ENCODE results near the gene LARGE1.
A peak's percentile ranks its signal among the peaks of the same experiment; 100 is the strongest.

LARGE1 gene

DNA sequence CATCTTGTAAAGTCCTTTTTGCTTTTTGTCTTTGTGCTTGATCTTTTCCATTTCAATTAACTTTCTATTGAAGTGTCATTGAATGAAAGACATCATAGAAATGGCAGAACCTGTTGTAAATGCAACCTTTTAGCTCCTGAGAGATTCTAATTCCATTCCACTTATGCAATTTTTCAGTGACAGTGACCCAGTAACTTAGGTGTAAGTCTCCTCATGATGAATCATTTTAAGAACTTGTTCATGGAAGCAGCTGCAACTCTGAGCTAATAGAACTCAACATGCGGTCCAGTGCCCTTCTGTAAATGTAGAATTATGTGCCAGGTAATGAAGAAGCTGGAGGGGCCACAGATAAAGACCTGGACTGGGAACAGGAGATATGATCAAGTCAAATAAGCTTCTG lies 463.8 kb downstream of the LARGE1 start:
- DNase-seq: no peak

DNA sequence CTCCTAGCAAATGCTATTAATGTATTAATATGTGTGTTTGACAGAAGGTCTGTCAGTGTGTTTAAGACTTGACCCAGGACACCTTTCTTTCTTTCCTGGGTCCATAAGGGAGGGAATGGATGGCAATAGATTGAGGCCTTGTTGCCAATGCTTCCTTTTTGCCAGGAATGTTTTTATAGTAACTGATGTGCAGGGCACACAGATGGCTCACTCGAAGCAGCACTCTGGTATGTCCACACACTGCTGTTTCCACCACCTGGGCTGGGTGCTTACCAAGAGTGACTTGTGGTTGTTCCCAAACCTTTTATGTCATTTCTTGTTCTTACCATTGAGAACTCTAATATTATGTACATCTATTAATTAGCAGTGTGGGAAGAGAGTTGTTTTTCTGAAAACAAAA lies 465.2 kb downstream of the LARGE1 start:
- DNase-seq: no peak

DNA sequence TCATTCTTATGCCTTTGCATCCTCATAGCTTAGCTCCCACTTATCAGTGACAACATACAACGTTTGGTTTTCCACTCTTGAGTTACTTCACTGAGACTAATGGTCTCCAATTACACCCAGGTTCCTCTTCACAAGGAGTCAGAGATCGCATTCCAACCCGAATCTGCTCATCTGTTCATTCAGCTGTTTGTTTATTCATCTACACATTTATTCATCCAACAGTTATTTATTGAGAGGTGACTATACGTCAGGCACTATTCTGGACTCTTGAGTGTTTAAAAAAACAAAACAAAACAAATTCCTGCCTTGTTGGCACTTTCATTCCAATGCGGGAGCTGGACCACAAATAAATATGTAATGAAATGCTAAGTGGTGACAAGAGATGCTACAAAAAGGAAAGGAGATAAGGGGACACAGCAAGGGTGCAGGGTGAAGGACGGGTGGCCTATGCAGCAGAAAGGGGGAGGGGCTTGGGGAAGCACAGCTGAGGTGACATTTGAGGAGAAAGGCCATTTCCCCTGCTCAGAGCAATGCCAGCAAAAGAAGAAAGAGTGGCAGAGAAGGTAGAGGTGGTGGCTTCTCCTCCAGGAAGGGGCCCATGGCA lies 468.3 kb downstream of the LARGE1 start:
- DNase-seq: no peak

DNA sequence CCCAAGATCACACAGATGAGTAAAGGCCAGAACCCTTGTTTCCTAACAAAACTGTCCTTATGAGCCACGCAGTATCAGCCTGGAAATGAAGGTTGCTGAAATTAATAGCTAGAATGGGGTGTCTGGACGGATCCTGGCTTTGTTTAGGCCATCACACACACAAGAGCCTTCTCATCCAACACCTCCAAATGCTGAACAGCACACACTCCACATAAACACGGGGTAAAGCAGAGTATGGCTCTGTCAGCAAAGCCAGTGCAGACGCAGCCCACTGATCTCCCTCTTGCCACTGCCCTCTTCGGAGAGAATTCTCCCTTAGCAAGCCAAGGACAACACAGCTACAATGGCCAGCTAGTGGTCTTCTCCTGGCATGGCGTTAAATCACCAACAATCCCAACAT lies 469.5 kb downstream of the LARGE1 start:
- DNase-seq: no peak

DNA sequence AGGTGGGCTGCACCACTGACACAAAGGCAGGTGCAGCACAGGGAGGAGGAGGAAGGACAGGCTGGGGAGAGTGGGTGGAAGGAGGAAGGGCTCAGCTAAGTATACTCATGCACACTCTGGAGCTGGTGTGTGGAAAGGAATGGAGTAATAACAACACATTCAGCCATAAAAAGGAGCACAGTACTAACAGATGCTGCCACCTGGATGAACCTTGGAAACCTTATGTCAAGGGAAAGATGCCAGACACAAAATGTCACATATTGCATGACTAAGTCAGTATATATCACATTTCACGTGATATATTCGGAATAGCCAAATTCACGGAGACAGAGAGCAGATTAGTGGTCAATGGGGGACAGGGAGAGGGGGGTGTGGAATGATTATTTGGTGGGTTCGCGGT lies 472.5 kb downstream of the LARGE1 start:
- peak; percentile 14 for DNase-seq

DNA sequence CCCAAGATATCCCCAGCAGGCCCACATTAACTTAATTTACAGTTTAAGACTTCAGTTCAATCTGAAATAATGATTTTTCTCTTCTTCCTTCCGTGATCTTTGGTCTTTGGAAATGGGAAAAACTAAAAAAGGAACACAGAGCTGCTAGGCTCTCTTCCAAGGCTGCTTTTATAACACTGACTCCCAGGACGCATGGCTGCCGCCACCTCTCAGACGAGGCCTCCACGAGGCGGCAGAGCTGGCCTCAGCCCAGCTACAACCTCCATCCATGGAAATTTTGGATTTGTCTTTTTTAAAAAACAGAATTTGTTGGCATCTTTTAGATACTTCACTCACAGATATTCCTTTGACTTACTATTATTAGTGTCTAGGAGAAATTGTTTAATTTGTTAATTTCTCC lies 476.6 kb downstream of the LARGE1 start:
- DNase-seq: no peak

DNA sequence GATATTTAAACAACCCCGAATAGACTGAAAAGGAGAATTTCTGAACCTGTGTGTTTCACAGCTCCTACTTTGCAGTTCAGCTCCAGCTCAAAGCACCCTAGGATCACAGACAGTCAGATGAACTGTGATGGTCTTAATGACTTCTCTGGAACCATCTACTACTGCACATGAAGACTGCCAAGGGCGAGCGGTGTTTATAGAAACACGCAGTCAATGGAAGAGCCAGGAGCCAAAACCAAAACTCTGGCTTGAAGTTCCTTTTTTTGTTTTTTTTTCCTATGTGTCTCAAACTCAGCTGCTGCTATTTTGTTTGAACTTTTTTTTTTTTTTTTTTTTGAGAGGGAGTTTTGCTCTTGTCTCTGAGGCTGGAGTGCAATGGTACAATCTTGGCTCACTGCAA lies 479.5 kb downstream of the LARGE1 start:
- no peak for DNase-seq

DNA sequence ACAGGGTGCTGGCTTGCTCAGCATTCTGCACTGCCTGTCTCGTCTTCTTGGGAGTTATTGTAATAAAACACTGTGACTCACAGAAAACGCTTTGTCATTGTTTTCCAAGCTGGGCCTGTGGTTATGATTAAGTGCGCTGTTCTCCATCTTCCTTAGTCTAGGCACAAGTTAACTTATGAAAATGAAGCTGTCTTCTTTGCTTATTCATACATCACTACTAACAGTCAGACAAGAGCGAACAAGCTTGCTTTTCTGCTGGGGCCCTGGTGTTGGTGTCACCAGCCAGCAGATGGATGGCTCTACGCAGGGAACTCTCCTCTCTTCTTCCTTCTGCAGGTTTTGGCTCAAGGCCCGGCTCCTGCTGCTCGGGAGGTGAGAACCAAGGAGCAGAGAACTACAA lies 482.0 kb downstream of the LARGE1 start:
- peak; percentile 37 for DNase-seq

DNA sequence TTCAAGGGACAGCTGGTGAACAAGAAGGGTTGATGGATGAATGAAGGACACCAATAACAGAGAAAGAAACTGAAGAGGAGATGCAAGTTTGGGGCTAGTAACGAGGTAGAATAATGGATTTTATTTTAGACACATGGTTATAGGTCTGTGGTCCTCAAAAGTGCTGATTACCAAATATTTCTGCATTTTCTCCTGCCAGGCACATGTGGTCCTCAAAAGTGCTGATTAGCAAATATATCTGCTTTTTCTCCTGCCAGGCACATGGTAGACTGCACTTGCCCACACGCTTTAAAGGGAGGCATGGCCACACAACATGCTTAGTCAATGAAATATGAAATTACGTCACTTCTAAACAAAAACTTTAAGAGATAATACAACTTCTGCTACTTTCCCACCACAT lies 489.0 kb downstream of the LARGE1 start:
- no peak for DNase-seq

DNA sequence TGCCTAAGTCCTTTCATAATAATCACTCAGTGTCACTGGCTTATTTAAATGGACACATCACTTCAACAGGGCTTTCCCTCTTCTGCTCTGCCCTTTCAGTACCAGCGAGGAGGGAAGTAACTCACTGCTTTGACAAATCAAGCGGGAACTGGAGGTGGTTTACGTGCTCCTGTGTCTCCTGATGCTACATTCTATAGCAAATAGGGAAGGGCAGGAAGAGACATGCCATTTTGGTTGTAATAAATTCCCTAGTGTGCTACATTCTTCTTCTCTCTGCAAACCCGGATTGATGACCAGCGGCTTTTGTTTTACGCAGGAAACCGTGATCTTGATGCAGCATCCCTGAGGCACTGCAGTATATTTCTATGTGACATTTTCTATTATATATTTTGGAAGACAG lies 491.0 kb downstream of the LARGE1 start:
- DNase-seq: no peak

DNA sequence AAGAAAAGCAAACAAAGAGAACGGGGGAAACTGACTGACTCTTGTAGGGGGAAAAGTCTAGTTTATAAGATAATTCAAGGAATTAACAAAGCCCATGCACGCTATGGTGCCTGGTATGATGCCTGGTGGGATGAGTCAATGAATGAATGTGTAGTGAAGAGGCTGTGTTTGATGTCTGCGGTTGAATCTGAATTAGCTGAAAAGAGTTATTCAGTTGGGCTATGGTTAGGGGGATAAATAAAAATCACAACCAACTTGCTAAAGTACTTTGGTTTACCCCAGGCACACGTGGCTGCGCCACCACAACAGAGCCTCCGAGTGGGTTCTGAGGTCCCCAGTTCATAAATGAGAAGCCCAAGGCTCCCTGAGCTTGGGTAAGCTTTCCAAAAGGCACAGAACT lies 492.8 kb downstream of the LARGE1 start:
- DNase-seq: no peak

DNA sequence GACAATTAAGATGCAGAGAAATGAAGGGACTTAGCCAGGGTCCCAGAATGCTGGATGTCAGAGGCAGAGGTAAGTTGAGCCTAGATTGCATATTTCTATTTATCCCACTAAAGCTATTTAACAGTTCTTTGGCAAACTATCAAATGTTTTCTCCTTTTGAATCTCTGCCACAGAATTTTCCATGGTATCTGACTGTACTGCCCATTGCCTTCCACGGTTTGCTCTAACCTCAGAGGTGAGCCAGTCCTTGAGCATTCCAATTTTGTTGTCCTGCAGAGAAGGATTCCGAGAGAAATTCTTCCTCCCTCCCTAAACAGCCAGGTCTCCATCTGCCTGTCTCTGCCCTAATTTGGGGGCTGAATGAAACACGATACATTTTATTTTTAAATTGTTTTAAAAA lies 493.8 kb downstream of the LARGE1 start:
- no peak for DNase-seq

DNA sequence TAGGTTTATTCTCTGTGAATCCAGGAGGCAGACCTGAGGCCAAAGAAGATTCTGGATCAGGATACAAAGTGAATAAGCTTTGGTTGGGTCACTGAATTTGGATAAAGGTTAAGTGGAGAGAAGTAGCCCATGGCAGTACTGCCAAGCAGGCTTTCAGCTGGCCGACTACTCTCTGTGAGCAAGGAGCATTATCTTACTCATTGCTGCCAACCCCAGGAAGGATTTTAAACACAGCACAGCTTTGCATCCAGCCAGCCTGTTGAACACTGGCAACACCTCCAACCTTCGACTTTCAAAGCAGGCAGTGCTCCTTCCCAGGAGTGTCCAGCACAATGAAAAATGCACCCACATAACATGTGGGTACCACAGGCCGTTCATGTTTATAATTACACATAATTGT lies 498.4 kb downstream of the LARGE1 start:
- DNase-seq: no peak

DNA sequence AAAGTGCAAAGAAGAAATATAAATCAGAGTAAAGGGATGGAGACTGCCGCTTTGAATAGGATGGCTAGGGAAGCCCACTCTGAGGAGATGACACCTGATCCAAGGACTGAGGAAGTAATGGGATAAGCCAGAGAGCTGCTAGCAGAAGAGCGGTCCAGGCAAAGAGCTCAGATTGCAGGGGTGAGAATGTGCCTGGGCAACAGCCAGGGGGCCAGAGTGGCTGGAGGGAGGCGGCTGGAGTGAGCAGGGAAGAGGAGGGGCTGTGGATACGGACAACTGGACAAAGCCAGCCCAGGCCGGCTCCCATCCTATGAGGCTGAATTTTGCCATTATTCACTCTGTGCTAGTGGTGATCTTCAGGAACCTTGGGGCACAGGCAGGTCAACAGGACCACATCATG lies 501.8 kb downstream of the LARGE1 start:
- no peak for DNase-seq

DNA sequence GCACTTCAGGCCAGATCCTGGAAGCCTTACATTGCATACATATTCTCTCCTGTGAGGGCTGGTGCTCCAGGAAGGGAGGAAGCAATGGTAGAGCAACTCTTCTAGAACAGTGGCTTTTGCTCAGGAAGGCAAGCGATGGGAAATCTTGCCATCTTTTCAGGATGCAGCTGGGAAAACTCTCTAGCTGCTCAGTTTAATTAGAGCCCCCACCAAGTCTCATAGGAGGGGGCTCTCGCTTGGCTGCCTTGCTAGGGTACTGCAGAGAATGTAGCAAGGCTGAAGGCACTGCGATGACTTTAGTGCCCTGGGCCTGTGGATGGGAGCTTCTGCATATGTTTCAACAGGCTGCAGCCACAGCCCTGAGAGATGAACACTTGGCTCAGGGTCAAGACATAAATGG lies 504.9 kb downstream of the LARGE1 start:
- DNase-seq: no peak

DNA sequence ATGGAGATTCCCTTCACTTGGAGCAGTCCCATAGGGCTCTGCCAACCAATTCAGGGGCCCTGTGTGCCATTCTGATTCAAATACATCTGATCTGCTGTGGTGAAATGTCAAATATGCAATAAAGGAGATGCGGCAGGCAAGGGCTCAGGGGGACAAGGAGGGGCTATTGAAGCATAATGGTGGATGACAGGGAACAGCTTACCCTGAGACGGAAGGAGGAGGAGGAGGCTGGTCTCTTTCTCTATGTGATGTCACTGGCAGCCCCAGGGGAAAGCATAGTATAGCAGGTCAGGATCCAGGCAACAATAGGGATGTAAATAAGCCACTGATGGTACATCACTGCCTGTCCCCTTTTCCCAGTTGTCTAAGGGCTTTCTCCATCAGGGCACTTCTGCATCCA lies 511.2 kb downstream of the LARGE1 start:
- DNase-seq: no peak

DNA sequence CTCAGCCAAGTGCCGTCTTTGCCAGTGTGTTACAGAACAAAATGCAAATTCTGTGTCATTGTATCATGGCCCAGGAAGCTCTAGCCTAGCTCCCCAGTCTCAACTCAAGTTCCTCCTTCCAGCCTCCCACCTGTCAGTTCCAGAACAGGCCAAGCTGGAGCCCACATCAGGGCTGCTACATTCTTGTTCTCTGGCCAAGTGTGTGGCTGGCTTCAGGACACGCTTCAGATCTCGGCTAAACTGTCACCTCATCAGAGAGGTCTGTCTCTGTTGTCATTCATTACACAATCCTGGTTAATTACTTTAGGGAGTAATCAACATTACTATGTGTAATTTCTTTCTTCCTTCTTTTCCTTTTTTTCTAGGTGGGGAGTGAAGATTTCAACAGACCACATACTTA lies 515.1 kb downstream of the LARGE1 start:
- no peak for DNase-seq

DNA sequence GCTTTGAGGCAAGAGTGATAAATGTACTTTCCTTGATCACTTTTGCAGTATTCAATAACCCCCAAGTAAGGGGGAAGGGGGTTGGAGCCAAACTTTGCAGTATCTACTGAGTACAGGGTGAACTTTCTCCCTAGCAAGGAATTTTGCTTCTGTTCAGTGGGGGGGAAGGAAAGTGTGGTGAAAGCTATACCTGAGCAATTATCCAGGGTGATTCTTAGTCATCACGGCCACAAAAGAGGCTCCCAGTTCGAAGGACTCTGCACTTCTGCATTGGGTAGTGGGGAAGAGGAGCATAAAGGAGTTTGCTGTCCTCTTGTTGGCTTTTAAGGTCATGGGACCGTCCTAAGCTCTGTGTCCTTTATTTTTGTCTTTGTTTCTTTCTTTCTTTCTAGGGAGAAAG lies 515.6 kb downstream of the LARGE1 start:
- no peak for DNase-seq

DNA sequence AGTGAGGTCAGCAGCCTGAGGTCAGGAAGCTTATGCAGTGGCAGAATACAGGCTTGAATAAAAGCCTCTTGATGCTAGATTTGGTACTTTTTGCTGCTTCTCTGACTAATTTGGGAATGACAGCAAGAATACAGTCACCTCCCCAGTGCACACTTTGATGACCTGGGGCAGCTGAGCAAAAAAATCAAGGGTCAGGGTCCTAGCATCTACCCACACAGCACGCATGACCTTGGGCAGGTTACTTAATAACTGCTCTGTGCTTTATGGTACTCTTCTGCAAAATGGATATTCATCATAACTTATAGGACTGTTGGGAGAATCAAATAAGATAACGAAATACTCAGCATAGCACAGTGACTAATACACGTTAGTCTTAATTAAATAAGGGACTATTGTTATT lies 518.0 kb downstream of the LARGE1 start:
- no peak for DNase-seq

DNA sequence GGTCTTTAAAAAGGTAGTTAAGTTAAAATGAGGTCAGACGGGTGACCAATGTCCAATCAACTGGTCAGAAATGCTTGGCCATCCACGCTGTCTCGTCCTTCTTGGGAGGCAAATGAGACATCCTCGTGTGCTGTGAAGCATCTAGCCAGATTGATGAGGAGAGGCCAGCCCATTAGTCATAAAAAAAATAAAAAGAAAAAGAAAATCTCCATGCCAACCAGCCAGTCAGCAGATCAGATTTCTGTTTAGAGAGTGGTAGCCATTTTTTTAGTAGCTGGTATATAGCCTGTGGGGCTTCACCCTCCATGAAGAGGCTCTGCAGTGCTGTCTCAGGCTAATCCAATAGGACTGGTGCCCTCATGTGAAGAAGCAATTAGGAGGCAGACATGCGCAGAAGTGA lies 519.0 kb downstream of the LARGE1 start:
- no peak for DNase-seq

DNA sequence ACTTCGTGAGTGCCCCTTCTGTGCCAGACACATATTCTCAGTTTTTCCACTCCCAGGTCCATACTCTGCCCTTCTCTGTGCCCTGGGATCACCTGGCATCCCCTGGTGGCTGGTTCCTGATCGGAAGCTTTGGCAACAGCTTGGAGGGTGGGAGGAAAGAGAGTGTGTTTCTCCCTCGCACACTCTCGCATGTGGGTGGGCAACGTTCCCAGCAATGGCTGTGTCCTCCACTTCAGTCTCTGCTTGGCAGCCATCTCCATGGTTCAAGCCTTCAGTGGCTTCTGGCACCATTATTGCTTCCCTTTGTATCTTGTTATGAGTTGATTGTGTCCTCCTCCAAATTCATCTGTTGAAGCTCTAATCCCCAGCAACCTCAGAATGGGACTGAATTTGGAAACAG lies 519.4 kb downstream of the LARGE1 start:
- DNase-seq: no peak

DNA sequence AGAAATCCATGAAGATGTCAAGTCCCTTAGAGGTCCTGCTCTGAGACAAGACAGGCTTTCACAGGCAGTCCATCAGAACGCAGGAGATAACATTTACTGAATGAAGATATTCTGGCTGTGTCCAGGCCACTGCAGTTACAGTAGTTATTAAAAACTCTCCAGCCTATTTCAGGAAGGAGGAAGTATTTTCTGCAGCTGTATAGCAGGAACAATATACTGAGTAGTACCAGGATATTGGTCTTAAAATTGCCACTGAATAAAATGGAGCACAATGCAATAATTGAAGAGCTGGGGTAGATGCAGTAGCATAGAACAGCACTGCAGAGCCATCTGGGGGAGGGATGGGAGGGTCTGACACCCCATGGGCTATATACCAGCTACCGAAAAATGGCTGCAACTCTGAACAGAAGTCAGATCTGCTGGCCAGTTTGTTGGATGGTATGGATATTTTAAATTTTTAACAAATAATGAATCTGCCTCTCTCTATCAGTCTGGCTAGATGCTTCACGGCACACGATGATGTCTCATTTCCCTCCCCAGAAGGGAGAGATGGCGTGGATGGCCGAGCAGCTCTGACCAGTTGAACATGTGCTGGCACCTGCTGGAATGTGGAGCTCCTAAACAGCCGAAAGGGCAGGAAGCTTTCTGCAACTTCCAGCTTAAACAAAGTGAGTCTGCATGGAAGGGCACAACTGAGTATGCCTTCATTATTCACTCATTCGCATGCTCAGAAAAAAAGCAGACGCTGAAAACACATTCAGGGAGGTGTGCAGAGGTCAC lies 520.0 kb downstream of the LARGE1 start:
- no peak for DNase-seq

DNA sequence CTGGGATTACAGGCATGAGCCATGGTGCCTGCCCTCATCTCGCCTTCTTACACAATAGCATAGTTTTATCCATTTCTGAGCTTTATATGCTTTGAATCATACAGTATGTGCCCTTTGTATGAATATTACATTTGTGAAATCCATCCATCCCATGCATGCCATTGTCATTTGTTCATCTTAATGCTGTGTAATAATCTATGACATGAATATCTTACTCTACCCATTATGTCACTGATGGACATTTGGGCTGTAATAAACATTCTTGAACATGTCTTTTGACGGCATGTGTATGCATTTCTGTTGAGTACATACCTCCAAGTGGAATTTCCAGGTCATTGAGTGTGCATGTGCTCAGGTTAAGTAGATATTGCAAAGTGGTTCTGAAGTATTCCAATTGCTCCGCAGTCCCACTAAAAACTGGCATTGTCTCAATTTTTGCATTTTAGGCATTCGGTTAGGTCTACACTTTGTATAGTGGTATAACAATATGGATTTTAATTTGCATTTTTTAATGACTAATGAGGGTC lies 522.8 kb downstream of the LARGE1 start:
- no peak for DNase-seq

DNA sequence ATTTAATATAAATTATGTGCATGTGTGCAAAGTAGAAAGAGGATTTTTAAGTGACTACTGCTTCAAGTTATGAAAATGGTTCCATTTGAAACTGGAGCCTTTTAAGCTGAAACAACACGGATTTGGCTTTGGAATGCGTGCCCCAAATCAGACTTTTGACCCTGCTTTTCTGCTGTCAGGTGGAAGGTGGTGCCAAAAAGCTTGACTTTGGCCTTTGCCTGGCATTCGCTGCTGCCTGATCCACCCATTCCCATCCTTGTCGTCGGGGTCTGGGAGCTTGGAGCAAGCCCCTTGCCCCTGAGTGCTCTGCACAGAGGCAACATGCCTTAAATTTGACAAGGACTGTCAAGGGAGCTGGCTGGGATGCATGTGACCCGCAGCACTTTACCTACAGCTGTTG lies 526.8 kb downstream of the LARGE1 start:
- DNase-seq: no peak

DNA sequence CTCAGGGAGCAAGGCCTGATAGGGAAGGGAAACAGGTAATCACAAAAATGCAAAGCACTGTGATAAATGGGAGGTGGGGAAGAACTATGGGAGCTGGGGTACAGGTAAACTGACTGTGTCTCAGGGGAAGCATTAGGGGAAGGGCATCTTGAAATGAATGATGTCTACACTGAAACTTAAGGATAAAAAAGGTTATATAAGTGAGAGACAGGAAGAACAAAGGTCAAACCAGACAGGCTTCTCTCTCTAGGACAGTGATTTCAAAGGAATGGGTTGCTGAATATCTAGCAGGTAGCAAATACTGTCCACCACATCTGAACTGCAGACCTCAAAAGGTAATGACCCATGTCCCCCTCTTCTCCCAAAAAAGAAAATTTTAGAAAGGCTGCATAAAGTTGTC lies 529.0 kb downstream of the LARGE1 start:
- no peak for DNase-seq

Measured in DMS 273 treated with DMSO at 0.1 percent for 48 hours (cell line).